ENCODE measurements around the gene PTPRE. TPM values are rescaled to one million over a fixed set of nuclear protein-coding genes. Genes with fewer than 3 reads are reported as not detected.

PTPRE gene
- polyA plus RNA-seq, 1 donor (not counting 4 experiments of a cell fraction or from before 2014, with no cell fraction given), result 15.1 TPM

GRCh38 chr10:127968659-127969058 is 61.8 kb downstream of the PTPRE start:
- H3K4me2 ChIP-seq (ENCODE audit: control insufficient read depth, extremely low read depth, insufficient read depth, low read depth, low read length), result no peak overlapping the region
- FAIRE-seq (no peak), DNase-seq (ENCODE audit: low read depth, low spot score) (no peak)
- dilution Hi-C loops (cut with MboI; ENCODE audit: extremely low pct_ligation_motif_present, low sequenced_read_pairs), result no loop called here
- no peaks in the 10 kb centered on the region for H3K4me1 ChIP-seq (ENCODE audit: control insufficient read depth, extremely low read depth, insufficient read depth, low read length)
- TF ChIP-seq CTCF (optimal IDR thresholded peaks at IDR 0.05 in 1 of 3, IDR thresholded peaks at IDR 0.05 in 1 of 3, conservative IDR thresholded peaks at IDR 0.05 in 1 of 3; ENCODE audit: extremely low read depth in 1 of 3, insufficient read depth in 2 of 3, low read length in 3 of 3) (no peak), EZH2 (IDR thresholded peaks at IDR 0.05; ENCODE audit: low read length) (no peak)
- no peaks in the 10 kb centered on the region for H4K20me1 ChIP-seq (ENCODE audit: control insufficient read depth, extremely low read depth, insufficient read depth, low read length)
- H3K27me3 ChIP-seq (ENCODE audit: control insufficient read depth, extremely low read depth, insufficient read depth, low read length), result peaks cover 2% of the 10 kb centered on the region
- no peak overlapping the region for H3K27ac ChIP-seq (ENCODE audit: control insufficient read depth, insufficient read depth, low read length)
- no peak overlapping the region for H2AFZ ChIP-seq (ENCODE audit: control insufficient read depth, low read length)
- H3K9me3 ChIP-seq (ENCODE audit: control insufficient read depth, low read depth, low read length), result no peaks in the 10 kb centered on the region
- no peak overlapping the region for H3K9ac ChIP-seq (ENCODE audit: control insufficient read depth, extremely low read depth, insufficient read depth, low read length)
- no peaks in the 10 kb centered on the region for H3K36me3 ChIP-seq (ENCODE audit: control insufficient read depth in 2 of 2, extremely low read depth in 1 of 2, insufficient read depth in 2 of 2, low read length in 2 of 2)
- no peak overlapping the region for H3K4me3 ChIP-seq (ENCODE audit: control insufficient read depth in 2 of 3, extremely low read depth in 1 of 3, insufficient read depth in 2 of 3, low read depth in 1 of 3, low read length in 3 of 3)
- no peaks in the 10 kb centered on the region for H3K9me1 ChIP-seq (ENCODE audit: control insufficient read depth, extremely low read depth, insufficient read depth, low read length)
- no peaks in the 10 kb centered on the region for H3K79me2 ChIP-seq (ENCODE audit: control insufficient read depth, insufficient read depth, low read length)

GRCh38 chr10:127971101-127971946 is 64.4 kb downstream of the PTPRE start:
- H3K9me1 ChIP-seq (ENCODE audit: control insufficient read depth, extremely low read depth, insufficient read depth, low read length), result no peaks in the 10 kb centered on the region
- no peak for FAIRE-seq
- DNase-seq (ENCODE audit: low read depth, low spot score), result no peak
- no peak overlapping the region for H3K9ac ChIP-seq (ENCODE audit: control insufficient read depth, extremely low read depth, insufficient read depth, low read length)
- H4K20me1 ChIP-seq (ENCODE audit: control insufficient read depth, extremely low read depth, insufficient read depth, low read length), result no peaks in the 10 kb centered on the region
- no peak overlapping the region for H2AFZ ChIP-seq (ENCODE audit: control insufficient read depth, low read length)
- dilution Hi-C loops (cut with MboI; ENCODE audit: extremely low pct_ligation_motif_present, low sequenced_read_pairs), result no loop called here
- no peak overlapping the region for H3K27ac ChIP-seq (ENCODE audit: control insufficient read depth, insufficient read depth, low read length)
- H3K79me2 ChIP-seq (ENCODE audit: control insufficient read depth, insufficient read depth, low read length), result no peaks in the 10 kb centered on the region
- H3K4me2 ChIP-seq (ENCODE audit: control insufficient read depth, extremely low read depth, insufficient read depth, low read depth, low read length), result no peak overlapping the region
- no peak overlapping the region for H3K4me3 ChIP-seq (ENCODE audit: control insufficient read depth in 2 of 3, extremely low read depth in 1 of 3, insufficient read depth in 2 of 3, low read depth in 1 of 3, low read length in 3 of 3)
- H3K9me3 ChIP-seq (ENCODE audit: control insufficient read depth, low read depth, low read length), result no peaks in the 10 kb centered on the region
- TF ChIP-seq EZH2 (IDR thresholded peaks at IDR 0.05; ENCODE audit: low read length) (no peak), CTCF (optimal IDR thresholded peaks at IDR 0.05 in 1 of 3, IDR thresholded peaks at IDR 0.05 in 1 of 3, conservative IDR thresholded peaks at IDR 0.05 in 1 of 3; ENCODE audit: extremely low read depth in 1 of 3, insufficient read depth in 2 of 3, low read length in 3 of 3) (no peak)
- peaks cover 5% of the 10 kb centered on the region for H3K27me3 ChIP-seq (ENCODE audit: control insufficient read depth, extremely low read depth, insufficient read depth, low read length)
- no peaks in the 10 kb centered on the region for H3K4me1 ChIP-seq (ENCODE audit: control insufficient read depth, extremely low read depth, insufficient read depth, low read length)
- H3K36me3 ChIP-seq (ENCODE audit: control insufficient read depth in 2 of 2, extremely low read depth in 1 of 2, insufficient read depth in 2 of 2, low read length in 2 of 2), result no peaks in the 10 kb centered on the region

Data from keratinocyte (primary cell).